GM19438 (cell line): Measurements from ENCODE around the gene MSANTD2.
A peak's percentile ranks its signal among the peaks of the same experiment; 100 is the strongest.

Experiments
- ATAC-seq: cut with Tn5 transposase; IDR thresholded peaks from one replicate; pipeline ENCODE4 v1.9.1; 2021; ENCODE audit warnings: low read depth; ENCODE audit not compliant: unreplicated experiment

Gene MSANTD2

DNA sequence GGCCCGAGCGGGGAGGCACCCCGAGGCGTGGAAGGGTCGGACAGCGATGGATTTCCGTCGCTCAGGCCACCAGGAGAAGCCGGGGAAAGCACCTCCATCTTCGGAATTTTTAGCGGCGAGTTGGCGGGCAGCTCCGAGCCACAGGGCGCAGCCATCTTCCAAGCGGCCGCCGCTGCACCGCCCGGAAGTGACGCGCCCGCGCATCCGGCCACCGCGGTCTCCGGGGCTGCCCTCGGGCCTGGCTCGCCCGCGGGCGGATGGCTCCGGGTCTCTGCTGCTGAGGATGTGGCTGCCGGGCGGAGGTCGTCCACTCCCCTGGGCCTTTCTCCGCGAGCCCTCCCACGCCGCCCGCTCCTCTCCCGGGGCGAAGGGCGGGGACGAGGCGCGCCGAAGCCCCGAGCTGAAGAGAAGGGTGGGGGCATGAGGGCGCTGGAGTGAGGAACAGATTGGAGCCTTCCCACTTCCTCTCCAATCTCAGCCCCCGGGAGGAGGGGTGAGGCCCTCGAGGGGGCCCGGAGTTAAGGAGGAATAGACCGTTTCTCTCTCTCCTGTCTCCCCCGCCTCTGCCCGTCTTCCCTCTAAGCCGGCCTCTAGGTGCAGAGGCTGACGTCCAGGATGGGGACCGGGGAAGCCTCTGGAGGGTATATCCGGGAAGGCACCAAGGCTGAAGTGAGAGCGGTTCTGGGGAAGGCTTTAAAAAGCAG lies at the start of gene MSANTD2:
TSS of gene MSANTD2 (minus strand) at position 181 of the 704 bp plus-strand sequence. CDS start at position 155, 26 bp downstream.
- peak; percentile 85 for ATAC-seq

DNA sequence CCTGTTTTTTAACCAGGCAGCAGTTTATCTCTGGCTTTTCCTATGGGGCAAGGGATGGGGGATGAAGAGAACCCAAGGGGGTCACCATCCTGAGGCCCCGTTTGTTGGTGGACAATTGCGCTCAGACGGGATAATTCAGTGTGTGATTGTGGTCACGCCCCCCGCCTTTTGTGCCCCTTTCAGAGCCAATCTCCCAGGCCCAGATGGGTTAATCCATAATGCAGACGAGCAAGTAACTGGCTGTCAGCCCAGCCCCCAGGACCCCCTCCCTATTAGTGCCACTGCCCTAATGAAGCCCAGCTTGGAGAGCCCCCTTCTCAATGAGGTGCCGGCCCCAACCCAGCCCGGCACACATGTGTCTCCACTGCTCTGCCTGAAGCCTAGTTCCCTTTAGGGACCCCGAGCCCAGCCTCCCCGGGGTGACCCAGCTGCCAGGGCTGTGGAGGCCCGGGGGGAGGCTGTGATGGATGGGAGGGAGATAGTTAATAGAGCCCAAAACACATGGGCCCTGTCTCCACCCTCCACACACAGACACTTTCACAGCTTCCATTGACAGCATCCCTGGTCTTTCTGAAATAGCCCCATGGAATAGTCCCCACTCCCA lies 46.0 kb upstream of the MSANTD2 start:
- ATAC-seq, result no peak

DNA sequence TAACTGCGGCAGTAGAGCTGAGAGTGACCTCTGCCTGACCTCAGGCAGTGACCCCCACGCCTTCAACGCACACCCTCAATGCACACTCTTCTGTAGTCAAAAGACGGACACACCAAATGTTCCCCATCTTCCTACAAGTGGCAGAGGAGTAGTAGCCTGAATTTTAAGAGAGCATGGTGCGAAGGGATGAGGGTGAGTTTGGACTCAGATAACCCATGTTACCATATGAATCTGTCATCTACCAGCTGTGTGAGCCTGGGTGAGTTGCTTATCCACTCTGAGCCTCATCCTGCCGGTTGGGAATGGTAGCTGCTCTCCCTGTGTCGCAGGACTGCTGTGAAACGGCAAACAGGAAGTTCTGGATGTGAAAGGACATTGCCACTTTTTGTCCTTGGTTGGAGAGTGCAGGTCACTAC lies 44.5 kb upstream of the MSANTD2 start:
- no peak for ATAC-seq

DNA sequence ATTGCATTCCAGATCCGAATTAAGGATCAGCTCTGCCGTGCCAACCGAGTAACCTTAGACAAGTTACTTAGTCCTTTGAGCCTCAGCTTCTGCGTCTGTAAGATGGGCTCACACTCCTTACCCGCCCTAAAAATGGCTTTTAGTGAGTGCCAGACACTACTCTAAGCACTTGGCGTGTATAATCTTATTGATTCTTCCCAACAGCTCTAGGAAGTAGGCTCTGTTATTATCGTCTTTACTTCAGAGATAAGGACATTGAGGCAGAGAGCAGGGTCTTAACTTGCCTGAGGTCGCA lies 43.4 kb upstream of the MSANTD2 start:
- no peak for ATAC-seq

DNA sequence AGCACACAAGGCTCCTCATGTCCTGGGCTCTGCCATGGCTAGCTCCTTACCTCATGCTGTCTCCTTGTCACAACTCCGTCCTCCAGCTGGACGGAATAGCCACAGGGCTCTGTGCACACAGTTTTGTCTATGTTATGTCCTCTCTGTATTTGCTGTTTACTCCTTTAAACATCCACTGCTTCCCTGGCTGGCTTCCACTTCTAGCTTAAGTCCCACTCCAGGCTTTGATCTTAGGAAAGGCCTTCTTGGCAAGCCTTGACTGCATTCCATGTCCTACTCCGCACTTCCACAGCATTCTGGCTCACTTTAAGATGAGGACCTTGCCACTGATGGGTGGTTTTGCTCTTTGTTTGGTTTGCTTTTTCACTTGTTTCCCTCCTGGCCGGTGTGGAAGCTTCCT lies 42.1 kb upstream of the MSANTD2 start:
- no peak for ATAC-seq

DNA sequence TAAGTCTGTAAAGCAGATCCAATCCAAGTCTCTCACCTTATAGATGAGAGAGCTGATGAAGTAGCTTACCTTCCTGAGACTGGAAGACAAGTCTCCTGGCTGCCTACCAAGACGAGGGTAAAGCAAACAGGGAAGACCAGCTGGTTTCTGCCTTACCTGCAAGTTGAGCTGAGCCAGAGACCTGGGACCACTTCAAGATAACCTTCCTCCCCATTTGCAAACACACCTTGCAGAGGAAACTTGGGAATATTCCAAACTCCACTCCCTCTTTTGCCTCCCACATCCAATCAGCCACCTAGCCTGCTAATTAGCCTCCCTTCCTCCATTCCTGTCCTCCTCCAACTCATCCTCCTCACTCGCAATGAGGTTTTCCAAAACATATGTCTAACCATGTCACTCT lies 41.6 kb upstream of the MSANTD2 start:
- ATAC-seq, result no peak

DNA sequence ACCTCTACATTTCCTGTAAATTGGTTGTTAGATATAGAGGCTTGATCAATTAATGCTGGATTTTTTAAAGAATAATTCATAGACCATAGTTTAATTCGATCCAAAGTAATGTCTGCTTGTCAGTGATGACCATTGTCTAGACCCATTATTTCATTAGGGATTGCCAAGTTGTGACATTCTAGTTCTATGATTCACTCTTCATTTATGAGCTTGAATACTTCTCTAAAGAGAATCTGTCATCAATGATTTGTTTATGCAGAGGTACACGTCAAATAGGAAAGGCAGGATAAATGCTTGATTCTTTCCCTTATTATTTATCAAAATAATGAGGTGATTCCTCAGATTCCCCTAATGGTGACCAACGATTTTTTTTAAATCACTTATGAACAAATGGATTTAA lies 41.0 kb upstream of the MSANTD2 start:
- ATAC-seq, result no peak

DNA sequence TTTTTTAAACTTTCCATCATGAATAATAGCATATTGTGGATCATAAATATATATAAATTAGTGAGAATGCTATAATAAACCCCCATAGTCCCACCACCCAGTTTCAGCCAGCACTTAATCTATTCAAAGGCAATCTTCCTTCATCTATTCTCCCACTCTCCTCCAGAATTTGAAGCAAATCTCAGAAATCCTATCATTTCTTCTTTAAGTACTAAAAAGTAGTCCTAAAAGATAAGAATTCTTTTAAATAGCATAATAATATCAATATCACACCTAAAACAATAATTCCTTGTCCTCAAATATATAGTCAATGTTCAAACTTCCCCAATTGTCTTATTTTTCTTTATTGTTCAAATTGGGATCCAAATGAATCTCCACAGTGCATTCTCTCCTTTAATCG lies 40.5 kb upstream of the MSANTD2 start:
- ATAC-seq, result no peak

DNA sequence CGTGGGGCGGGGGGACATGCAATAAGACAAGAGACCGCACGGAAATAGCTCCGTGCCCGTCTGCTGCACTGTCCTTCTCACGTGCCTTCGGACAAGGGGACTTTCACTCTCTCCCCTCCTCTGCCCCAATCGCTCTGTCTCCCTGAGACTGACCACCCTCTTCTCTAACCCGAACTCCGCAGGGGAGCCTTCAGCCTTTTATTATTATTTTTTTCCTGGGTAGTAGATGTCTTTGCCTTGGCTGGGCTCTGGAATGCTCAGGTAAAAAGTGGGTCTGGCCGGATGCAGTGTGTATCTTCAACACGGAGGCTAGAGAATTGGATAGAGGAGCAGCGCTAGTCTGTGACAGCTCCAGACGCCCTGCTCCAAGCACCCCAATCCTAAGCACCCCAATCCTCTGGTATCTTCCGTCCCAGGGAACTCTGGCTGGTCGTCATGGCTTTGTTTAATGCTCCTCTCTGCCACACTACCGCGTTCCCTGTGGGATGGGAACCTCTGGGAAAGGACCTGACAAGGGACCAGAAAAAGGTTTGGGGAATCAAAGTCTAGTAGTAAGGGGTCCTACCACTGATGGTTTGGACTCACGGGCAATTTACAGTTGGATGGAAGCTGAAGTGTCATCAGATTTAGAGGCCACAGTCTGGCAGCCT lies 39.9 kb upstream of the MSANTD2 start:
- no peak for ATAC-seq

DNA sequence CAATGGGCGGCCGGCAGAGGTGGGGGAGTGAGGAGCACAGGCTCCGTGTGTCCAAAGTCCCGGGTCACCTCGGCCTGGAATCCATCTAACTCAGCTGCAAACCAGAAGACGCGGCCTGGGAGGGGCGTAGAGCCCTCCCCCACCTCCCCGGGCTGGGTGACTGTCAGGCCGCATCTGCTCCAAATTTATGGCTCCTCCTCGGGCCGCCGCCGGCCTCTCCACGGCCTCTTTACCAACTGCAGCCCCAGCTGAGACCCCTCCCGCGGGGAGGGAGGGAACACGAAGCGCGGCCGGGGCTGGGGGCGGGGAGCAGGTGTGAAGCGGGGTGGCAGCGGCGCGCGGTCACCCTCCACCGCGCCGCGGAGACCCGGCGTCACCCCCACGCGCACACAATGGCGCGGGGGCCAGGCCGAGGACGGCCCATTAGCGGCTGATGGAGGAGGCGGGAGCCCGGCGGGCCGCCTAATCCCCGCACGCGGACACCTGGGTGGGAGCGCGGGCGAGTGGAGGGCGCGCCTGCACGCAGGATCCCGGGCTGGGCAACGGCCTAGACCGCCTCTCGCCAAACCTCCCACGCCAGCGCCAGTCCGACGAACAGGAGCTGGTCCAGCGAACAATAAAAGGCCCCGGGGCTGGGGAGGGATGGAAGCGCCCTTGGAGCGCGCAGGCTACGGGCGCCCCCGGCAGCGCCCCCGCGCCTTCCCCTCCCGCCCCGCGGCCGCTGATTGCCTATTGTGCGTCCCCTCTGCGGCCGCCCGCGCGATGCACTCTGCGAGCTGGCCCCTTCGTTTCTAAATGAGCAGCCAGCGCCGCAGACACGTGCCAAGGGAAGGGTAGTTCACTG lies 39.1 kb upstream of the MSANTD2 start:
- no peak for ATAC-seq

DNA sequence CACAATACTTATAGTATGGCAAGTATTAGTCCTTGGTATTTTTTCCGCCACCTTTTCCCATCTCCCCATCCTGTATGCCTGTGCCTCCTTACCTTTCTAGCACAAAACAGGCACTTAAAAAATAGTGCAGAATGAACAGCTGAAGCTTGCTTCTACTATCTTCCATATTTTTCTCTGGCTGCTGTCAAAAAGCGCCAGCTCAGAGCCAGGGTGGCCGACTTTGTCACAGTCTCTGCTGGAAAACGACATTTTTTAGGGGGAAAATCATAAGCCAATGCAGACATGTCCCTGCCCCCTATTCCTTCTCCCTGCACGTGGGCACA lies 38.6 kb upstream of the MSANTD2 start:
- no peak for ATAC-seq

DNA sequence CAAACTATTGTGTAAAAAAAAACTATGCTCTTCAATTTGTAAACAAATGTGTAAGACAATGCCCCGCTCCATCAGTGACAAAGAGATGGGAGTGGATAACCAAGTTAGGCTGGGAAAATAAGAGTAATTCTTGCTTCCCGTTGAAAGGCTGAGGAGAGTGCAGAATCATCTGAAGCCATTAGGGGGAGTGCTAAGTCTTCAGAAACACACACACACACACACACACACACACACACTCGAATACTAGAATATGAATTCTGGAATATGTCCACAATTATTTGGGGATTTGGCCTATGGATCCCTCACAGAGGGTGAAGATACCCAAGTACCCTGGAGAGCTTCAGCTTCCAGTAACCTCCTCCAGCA lies 37.3 kb upstream of the MSANTD2 start:
- ATAC-seq, result peak; percentile 32

DNA sequence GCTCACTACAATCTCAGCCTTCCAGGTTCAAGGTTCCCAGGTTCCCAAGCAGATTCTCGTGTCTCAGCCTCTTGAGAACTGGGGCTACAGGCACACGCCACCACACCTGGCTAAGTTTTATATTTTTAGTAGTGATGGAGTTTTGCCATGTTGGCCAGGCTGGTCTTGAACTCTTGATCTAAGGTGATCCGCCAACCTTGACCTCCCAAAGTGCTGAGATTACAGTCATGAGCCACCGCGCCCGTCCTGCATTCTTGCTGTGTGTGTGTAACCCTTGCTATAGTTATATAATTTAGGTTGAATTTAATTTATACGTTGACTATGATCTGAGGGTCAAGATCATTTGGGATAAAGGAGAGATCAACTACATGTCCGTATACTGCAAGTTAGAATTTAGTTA lies 35.7 kb upstream of the MSANTD2 start:
- ATAC-seq, result no peak

DNA sequence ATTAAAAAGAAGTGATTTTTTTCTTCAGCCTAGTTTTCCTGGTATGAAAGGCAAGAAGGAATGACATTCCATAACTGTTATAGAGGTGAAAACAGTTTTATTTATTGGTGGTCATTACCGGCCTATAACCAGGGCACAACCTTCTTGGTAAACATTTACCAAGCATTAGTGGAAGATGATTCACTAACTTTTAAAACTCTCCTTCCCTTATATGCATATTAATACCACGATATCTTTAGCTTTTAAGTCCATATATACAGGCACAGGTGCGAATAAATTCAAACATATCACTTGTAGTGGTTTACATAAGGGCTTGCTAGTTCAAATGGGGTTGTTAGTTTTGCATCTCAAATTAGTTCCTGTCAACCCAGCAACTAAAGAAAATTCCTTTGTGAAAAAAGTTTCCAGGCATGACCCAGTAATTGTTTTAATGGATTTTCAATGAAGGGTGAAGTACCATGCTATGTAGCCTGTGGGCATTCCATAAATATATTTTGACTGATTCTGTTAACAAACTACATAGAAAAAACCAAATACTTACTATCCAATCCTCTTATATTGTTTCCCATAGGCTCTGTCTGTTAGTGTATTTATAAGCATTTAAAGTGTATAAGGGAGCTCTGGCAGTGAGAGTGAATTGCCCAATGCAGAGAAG lies 34.4 kb upstream of the MSANTD2 start:
- no peak for ATAC-seq

DNA sequence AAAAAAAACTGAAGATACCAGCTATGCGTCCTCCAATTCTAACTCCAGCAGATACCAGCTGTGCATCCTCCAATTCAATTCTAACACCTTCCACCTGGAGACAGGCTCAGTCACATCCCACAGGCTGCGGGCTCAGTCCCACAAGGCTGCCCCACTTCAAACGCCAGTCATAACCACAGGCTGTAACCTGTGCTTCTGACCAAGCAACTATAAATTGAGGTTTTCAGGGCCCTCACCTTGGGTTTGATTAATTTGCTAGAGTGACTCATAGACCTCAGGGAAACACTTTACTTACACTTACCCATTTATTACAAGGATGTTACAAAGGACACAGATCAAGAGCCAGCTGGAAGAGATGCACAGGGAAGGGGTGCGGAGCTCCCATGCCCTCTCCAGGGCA lies 32.4 kb upstream of the MSANTD2 start:
- ATAC-seq, result no peak

DNA sequence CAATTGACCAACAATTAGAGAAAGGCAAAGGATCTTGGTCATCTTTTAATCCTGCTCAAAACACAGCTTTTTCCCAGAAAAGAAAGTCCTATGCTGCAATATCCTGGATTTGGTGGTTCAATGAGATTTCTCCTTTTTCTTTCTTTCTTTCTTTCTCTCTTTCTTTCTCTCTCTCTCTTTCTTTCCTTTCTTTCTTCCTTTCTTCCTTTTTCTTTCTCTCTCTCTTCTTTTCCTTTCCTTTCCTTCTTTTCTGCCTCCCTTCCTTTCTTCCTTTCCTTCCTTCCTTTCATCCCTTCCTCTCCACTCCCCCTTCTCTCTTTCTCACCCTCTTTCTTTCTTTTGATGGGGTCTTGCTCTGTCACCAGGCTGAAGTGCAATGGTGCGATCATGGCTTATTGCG lies 31.7 kb upstream of the MSANTD2 start:
- no peak for ATAC-seq

DNA sequence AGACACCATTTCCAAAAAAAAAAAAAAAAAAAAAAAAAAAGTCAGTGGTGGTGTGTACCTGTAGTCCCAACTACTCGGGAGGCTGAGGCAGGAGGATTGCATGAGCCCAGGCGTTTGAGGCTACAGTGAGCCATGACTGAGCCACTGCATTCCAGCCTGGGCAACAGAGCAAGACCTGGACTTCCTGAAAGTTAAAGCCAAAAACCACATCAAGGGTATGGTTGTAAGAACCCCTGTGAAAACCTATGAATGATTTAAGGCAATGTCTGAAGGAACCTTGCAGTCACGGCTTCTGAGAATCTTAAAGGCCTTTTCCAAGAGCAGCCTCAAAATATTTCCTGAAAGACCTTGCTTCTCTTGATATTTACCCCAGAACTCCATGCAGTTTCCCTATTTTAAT lies 30.5 kb upstream of the MSANTD2 start:
- no peak for ATAC-seq

DNA sequence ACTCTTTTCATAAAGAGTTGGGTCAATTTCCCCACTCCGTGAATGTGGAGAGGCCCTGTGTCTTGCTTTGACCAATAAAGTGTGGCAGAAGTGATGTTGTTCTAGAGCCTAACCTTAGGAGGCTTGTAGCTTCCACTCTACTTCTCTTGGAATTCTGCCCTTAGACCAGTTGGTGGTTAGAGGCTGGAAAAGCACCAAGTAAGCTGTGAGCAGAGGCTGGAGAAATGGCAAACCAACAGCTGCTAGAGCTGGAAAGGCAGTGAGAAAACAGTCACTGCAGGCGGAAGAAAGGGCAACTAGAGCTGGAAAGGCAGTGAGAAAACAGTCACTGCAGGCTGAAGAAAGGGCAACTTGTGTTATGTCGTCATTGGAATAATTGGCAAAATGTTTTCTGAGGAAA lies 29.8 kb upstream of the MSANTD2 start:
- no peak for ATAC-seq

DNA sequence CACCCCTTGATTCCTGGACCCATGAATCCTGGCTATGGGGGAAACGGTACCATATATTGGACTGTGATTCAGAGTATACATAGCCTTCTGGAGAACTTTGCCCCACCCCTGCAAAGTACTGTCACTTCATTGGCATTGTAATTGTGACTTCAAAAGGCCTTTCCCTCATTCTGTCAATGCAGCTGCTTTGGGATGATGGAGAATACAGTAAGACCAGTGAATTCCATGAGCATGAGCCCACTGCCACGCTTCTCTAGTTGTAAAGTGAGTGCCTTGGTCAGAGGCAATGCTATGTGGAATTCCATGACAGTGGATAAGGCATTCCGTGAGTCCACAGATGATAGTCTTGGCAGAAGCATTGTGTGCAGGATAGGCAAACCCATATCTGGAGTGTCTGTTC lies 25.7 kb upstream of the MSANTD2 start:
- no peak for ATAC-seq

DNA sequence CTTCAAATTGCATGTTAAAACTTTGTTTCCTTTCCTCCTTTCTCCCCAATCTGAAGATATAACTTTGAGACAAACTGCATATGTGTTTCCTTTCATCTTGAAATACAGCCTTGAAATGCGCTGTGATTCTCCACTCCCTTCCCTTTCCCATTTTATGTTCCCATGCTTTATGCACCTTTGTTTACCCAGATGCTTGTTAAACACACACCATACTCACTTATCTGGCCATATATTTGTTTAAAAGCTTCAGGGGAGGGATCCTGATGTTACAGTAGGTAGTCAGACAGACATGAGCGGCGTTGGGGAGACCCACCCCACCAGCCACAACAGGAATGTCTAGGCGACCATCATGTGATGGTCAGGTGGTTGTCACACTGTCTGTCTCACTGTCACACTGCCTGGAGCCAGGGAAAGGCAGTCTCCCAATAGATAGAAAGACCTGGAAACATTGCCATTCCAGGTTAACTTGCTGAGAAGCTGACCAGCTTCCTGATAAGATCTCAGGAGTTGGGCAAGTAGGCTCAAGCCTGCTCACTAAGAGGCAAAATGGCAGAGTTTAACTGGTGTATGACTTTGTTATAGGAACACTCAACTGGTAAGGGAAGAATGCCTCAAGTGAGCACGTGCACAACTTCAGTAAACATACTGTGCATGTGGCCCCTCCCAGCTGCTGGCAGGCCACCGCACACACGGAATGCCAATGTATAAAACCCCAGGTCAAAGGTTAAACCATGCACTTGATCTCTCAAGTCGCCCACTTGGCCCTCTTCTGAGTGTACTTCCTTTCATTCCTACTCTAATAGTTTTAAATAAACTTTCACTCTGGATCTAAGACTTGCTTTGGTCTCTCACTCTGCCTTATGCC lies 23.5 kb upstream of the MSANTD2 start:
- ATAC-seq, result no peak
